K562 (cell line): ENCODE results near the gene C3orf70.

Experiments used
- ATF1 ChIP-seq, 2 experiments: fragments of 450-650 bp in 1 of 2; IDR thresholded peaks; 2 replicates each; pipeline ENCODE4 v1.6.1; 2016; ENCODE audit warnings: missing compliant biosample characterization in 1 of 2, missing genetic modification characterization in 1 of 2
- BHLHE40 ChIP-seq: IDR thresholded peaks from 2 replicates; pipeline ENCODE4 v1.6.1; 2011; ENCODE audit warnings: low read length, improper control_type of control experiment
- PML ChIP-seq: IDR thresholded peaks from 2 replicates; pipeline ENCODE4 v1.6.1; 2012; ENCODE audit warnings: low read length, inconsistent platforms
- POLR2A ChIP-seq: fragments of 450-650 bp; conservative IDR thresholded peaks from 2 replicates; pipeline ENCODE4 v1.6.1; 2016
- ZNF224 ChIP-seq: sonication (generic); formaldehyde crosslinking; IDR thresholded peaks from 2 replicates; pipeline ENCODE4 v1.8.0; 2022; ENCODE audit warnings: mild to moderate bottlenecking, missing genetic modification reagents
- ZSCAN29 ChIP-seq: fragments of 450-650 bp; IDR thresholded peaks from 2 replicates; pipeline ENCODE4 v1.6.1; 2017

GRCh38 chr3:185131602-185132256, 21.1 kb downstream of the C3orf70 start:
- no peak for TF ChIP-seq ATF1 (CRISPR knock-in tag; IDR thresholded peaks at IDR 0.05)
- no peak for TF ChIP-seq ATF1 (tag; IDR thresholded peaks at IDR 0.05)
- no peak for TF ChIP-seq BHLHE40
- no peak for TF ChIP-seq ZSCAN29
- no peak for TF ChIP-seq POLR2A
- TF ChIP-seq ZNF224 (CRISPR knock-in tag): no peak
- TF ChIP-seq PML: no peak
